Kidney (tissue), 14 donors: ENCODE results near the gene ARMC5. TPM values are rescaled to one million over a fixed set of nuclear protein-coding genes. Genes with fewer than 3 reads are reported as not detected.

Experiments
- DNase-seq, 5 donors: peaks; one replicate each; pipeline ENCODE4 v3.0.0-alpha.2; 2013 to 2020
- FAIRE-seq: peaks from 2 replicates; lab custom pipeline; 2012; peaks lifted over from hg19 to GRCh38; lab: Jason Lieb, UNC
- H3K27ac ChIP-seq, 2 donors: one replicate each; pipeline ENCODE4 v1.7.0; 2013; ENCODE audit warnings: low read depth in 2 of 2, low read length in 2 of 2, inconsistent platforms in 1 of 2
- H3K27me3 ChIP-seq: one replicate; pipeline ENCODE4 v1.7.1; 2013; ENCODE audit warnings: low read length, inconsistent platforms; ENCODE audit not compliant: control insufficient read depth, insufficient read depth
- H3K36me3 ChIP-seq, 3 donors: one replicate each; pipeline versions ENCODE4 v1.7.0 to v1.7.1; 2013; ENCODE audit warnings: low read length in 3 of 3, control low read depth in 1 of 3, inconsistent platforms in 1 of 3; ENCODE audit not compliant: insufficient read depth in 3 of 3, control insufficient read depth in 2 of 3
- H3K4me1 ChIP-seq, 3 donors: one replicate each; pipeline versions ENCODE4 v1.7.0 to v1.7.1; 2013; ENCODE audit warnings: low read length in 3 of 3, inconsistent platforms in 1 of 3, low read depth in 1 of 3; ENCODE audit not compliant: control insufficient read depth in 2 of 3, insufficient read depth in 2 of 3
- H3K4me3 ChIP-seq, 3 donors: one replicate each; pipeline versions ENCODE4 v1.7.0 to v1.8.1; 2013; ENCODE audit warnings: low read length in 3 of 3, control low read depth in 1 of 3, inconsistent platforms in 1 of 3
- H3K9ac ChIP-seq, 3 donors: one replicate each; pipeline versions ENCODE4 v1.7.0 to v1.7.1; 2013; ENCODE audit warnings: low read length in 3 of 3, control low read depth in 1 of 3, inconsistent platforms in 1 of 3
- H3K9me3 ChIP-seq, 3 donors: one replicate each; pipeline versions ENCODE4 v1.7.0 to v1.7.1; 2013; ENCODE audit warnings: low read length in 3 of 3, control low read depth in 1 of 3, inconsistent platforms in 1 of 3; ENCODE audit not compliant: control insufficient read depth in 2 of 3, insufficient read depth in 1 of 3
- CTCF ChIP-seq: IDR thresholded peaks from 3 replicates; pipeline ENCODE4 v1.5.1; 2012; ENCODE audit warnings: mild to moderate bottlenecking, moderate library complexity, borderline replicate concordance; ENCODE audit not compliant: insufficient read depth; ENCODE audit errors: extremely low read depth
- intact Hi-C: fragments of 100-400 bp; cut with DNase I; formaldehyde crosslinking; loops from one replicate; pipeline ENCODE4 v1.11.1; 2022
- polyA plus RNA-seq: library from polyadenylated mRNA; stranded (reverse); fragments of 350-450 nt; fragmentation: Illumina TruSeq; extraction: RNeasy Lipid Tissue Mini Kit (QIAGEN cat#74804); gene quantifications from one replicate; pipeline ENCODE4 v1.2.3, GENCODE V29; 2014; ENCODE audit warnings: low read depth, low replicate concordance; ENCODE audit not compliant: insufficient read depth
- total RNA-seq: library from RNA; stranded (reverse); fragmentation: NEBNext Ultra II Directional; extraction: Animal tissue kit (Norgen Biotek cat#: 25700); gene quantifications from one replicate; pipeline ENCODE4 v1.2.1, GENCODE V29; 2021
- donor health status: control.
- donor health status: control.
- donor health status: control.
- donor health status: control.
- donor health status: control.
- donor health status: DM: yes; HTN: yes; CAD: no.
- donor health status: Normal renal cell carcinoma (clear cell type).

ARMC5 gene
- total and polyA plus RNA-seq, 2 donors from 2014 or later: 9.6 to 10.9 TPM

DNA sequence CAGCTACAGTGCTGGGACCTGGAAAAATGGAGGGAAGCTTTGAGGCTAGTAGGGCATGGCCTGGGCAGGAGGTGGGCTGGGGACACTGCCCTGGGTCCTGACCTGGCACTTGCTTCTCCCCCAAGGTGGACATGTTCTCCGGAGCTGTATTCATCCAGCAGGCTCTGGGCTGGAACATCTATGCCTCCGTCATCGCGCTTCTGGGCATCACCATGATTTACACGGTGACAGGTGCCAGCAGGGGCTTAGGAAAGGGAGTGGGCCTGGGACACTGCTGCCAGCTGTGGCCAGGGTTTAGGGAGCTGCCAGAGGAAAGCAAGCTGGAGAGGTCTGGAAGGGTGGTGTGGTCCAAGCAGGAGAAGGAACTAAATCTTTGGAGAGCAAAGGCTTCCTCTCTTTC, 26.7 kb downstream of the ARMC5 start:
- FAIRE-seq (no peak), DNase-seq (peak in 1 of 5 donors; percentile 46)
- intact Hi-C loops: no loop called here
- Histone ChIP-seq H3K9ac (no peak overlapping the region), H3K36me3 (peaks cover 0 to 4% (median 4%) of the 10 kb centered on the region in 3 donors), H3K9me3 (no peaks in the 10 kb centered on the region), H3K27ac (no peak overlapping the region), H3K4me3 (peak overlapping the region in 2 of 3 donors; percentile 26 to 71), H3K27me3 (no peaks in the 10 kb centered on the region), H3K4me1 (peaks cover 0 to 16% (median 0%) of the 10 kb centered on the region in 3 donors)
- TF ChIP-seq CTCF: no peak

DNA sequence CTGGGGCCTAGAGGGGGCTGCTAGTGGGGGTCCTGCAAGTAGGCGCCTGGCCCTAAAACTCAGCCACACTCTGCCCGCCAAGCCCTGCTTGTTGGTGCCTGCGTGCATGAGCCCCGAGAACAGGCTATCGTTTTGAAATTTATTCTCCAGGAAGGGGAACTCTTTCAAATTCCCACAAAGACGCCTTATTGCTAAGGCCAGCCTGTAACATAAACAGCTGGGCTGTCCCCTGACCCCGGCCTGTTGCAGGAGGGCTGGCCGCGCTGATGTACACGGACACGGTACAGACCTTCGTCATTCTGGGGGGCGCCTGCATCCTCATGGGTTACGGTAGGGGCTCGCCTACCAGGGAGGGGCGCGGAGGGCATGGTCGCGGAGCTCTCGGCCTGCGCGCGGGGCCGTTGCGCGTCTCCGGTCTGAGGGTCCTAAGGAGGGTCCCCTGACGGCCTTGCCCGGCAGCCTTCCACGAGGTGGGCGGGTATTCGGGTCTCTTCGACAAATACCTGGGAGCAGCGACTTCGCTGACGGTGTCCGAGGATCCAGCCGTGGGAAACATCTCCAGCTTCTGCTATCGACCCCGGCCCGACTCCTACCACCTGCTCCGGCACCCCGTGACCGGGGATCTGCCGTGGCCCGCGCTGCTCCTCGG, 27.9 kb downstream of the ARMC5 start:
- Histone ChIP-seq H3K27ac (peak overlapping the region in 1 of 2 donors; percentile 56), H3K4me1 (peaks cover 0 to 15% (median 0%) of the 10 kb centered on the region in 3 donors), H3K27me3 (no peaks in the 10 kb centered on the region), H3K36me3 (peaks cover 0 to 4% (median 4%) of the 10 kb centered on the region in 3 donors), H3K9me3 (no peaks in the 10 kb centered on the region), H3K4me3 (peak overlapping the region; percentile 34 to 71 (median 60)), H3K9ac (peak overlapping the region in 1 of 3 donors; percentile 61)
- intact Hi-C loops: no loop called here
- FAIRE-seq: no peak
- DNase-seq: peak in 2 of 5 donors; percentile 30 to 85
- no peak for TF ChIP-seq CTCF

- FAIRE-seq (no peak), DNase-seq (peak; percentile 75 to 88 (median 86))
- Histone ChIP-seq H3K9ac (peak overlapping the region in 2 of 3 donors; percentile 25 to 61), H3K4me3 (peak overlapping the region; percentile 34 to 71 (median 60)), H3K4me1 (peaks cover 0 to 15% (median 0%) of the 10 kb centered on the region in 3 donors), H3K36me3 (peaks cover 0 to 9% (median 4%) of the 10 kb centered on the region in 3 donors), H3K27me3 (no peaks in the 10 kb centered on the region), H3K9me3 (no peaks in the 10 kb centered on the region), H3K27ac (no peak overlapping the region)
- intact Hi-C loops: no loop called here
- no peak for TF ChIP-seq CTCF
These were observed 28.6 kb downstream of the ARMC5 start for GRCh38 chr16:31487720-31488467.
